ENCODE measurements around the gene SESN3. TPM values are rescaled to one million over a fixed set of nuclear protein-coding genes. Genes with fewer than 3 reads are reported as not detected.
"Not testable (repeated sequence)": the region's sequence is repeated elsewhere in the genome, so short reads cannot be mapped to it uniquely, and the experiment has no call there.

SESN3 gene
- total RNA-seq, 1 experiment from 2014 or later, result 10.6 TPM

- no peak for DNase-seq (ENCODE audit: low spot score)
Measured at GRCh38 chr11:95252586-95252985, 21.6 kb upstream of the SESN3 start.

- not testable (repeated sequence) for DNase-seq (ENCODE audit: low spot score)
Measured at GRCh38 chr11:95251896-95252295, 20.9 kb upstream of the SESN3 start.

- no peak for DNase-seq (ENCODE audit: low spot score)
Measured at GRCh38 chr11:95248666-95249467, 17.9 kb upstream of the SESN3 start.

GRCh38 chr11:95247883-95248282 lies 16.9 kb upstream of the SESN3 start:
- DNase-seq (ENCODE audit: low spot score), result no peak

- DNase-seq (ENCODE audit: low spot score), result no peak
Measured at GRCh38 chr11:95247127-95247684, 16.2 kb upstream of the SESN3 start.

- no peak for DNase-seq (ENCODE audit: low spot score)
Measured at GRCh38 chr11:95245581-95245980, 14.6 kb upstream of the SESN3 start.

GRCh38 chr11:95245038-95245437 lies 14.0 kb upstream of the SESN3 start:
- no peak for DNase-seq (ENCODE audit: low spot score)

- DNase-seq (ENCODE audit: low spot score), result no peak
Measured at GRCh38 chr11:95243673-95244072, 12.7 kb upstream of the SESN3 start.

- no peak for DNase-seq (ENCODE audit: low spot score)
Measured at GRCh38 chr11:95242845-95243605, 12.0 kb upstream of the SESN3 start.

- DNase-seq (ENCODE audit: low spot score), result no peak
Measured at GRCh38 chr11:95242091-95242844, 11.3 kb upstream of the SESN3 start.

GRCh38 chr11:95241681-95242081 lies 10.7 kb upstream of the SESN3 start:
- DNase-seq (ENCODE audit: low spot score), result no peak

GRCh38 chr11:95239871-95240649 lies 9.1 kb upstream of the SESN3 start:
- no peak for DNase-seq (ENCODE audit: low spot score)

GRCh38 chr11:95232666-95233065 lies 1.7 kb upstream of the SESN3 start:
- DNase-seq (ENCODE audit: low spot score), result no peak

GRCh38 chr11:95231881-95232605 lies 1.0 kb upstream of the SESN3 start:
- DNase-seq (ENCODE audit: low spot score), result no peak

GRCh38 chr11:95230810-95231126 lies 234 bp downstream of the SESN3 start:
- DNase-seq (ENCODE audit: low spot score), result no peak

GRCh38 chr11:95229993-95230809 lies 801 bp downstream of the SESN3 start:
- no peak for DNase-seq (ENCODE audit: low spot score)

- no peak for DNase-seq (ENCODE audit: low spot score)
Measured at GRCh38 chr11:95229199-95229992, 1.6 kb downstream of the SESN3 start.

- no peak for DNase-seq (ENCODE audit: low spot score)
Measured at GRCh38 chr11:95228081-95228749, 2.8 kb downstream of the SESN3 start.
